ENCODE measurements around the gene MINDY1. TPM values are rescaled to one million over a fixed set of nuclear protein-coding genes. Genes with fewer than 3 reads are reported as not detected.

MINDY1 gene
- polyA plus RNA-seq, 2 donors: 17.2 to 21.3 TPM

- Histone ChIP-seq H3K9me3 (ENCODE audit: control insufficient read depth in 2 of 2, insufficient read depth in 1 of 2, low read depth in 1 of 2, low read length in 1 of 2) (no peaks in the 10 kb centered on the region), H3K27ac (ENCODE audit: low read depth in 2 of 2, low read length in 1 of 2) (peak overlapping the region; percentile 44 to 63), H3K27me3 (ENCODE audit: control insufficient read depth in 1 of 2, insufficient read depth in 2 of 2, low read length in 2 of 2) (no peaks in the 10 kb centered on the region), H3K36me3 (ENCODE audit: control insufficient read depth in 2 of 2, insufficient read depth in 2 of 2, low read length in 1 of 2) (peaks cover 13 to 19% of the 10 kb centered on the region in 2 donors), H3K4me1 (ENCODE audit: control insufficient read depth in 2 of 2, insufficient read depth in 2 of 2, low read length in 1 of 2) (peaks cover 17 to 20% of the 10 kb centered on the region in 2 donors), H3K4me3 (ENCODE audit: low read depth in 1 of 2, low read length in 2 of 2) (no peak overlapping the region)
- WGBS, 2 donors: 68 to 78% methylated on average over 6 of the region's 6 CpGs
These were observed 34.9 kb downstream of the MINDY1 start for GRCh38 chr1:150971583-150972416.

- H3K9me3 ChIP-seq (ENCODE audit: control insufficient read depth in 2 of 2, insufficient read depth in 1 of 2, low read depth in 1 of 2, low read length in 1 of 2): no peaks in the 10 kb centered on the region
- 52 to 66% methylated on average over 11 of the region's 11 CpGs for WGBS, 2 donors
- peaks cover 17 to 20% of the 10 kb centered on the region in 2 donors for H3K4me1 ChIP-seq (ENCODE audit: control insufficient read depth in 2 of 2, insufficient read depth in 2 of 2, low read length in 1 of 2)
- H3K27ac ChIP-seq (ENCODE audit: low read depth in 2 of 2, low read length in 1 of 2): peak overlapping the region; percentile 63 to 64
- no peaks in the 10 kb centered on the region for H3K27me3 ChIP-seq (ENCODE audit: control insufficient read depth in 1 of 2, insufficient read depth in 2 of 2, low read length in 2 of 2)
- H3K36me3 ChIP-seq (ENCODE audit: control insufficient read depth in 2 of 2, insufficient read depth in 2 of 2, low read length in 1 of 2): peaks cover 21 to 27% of the 10 kb centered on the region in 2 donors
- no peak overlapping the region for H3K4me3 ChIP-seq (ENCODE audit: low read depth in 1 of 2, low read length in 2 of 2)
These were observed 35.7 kb downstream of the MINDY1 start for GRCh38 chr1:150970808-150971582.

GRCh38 chr1:150969626-150970025, 37.1 kb downstream of the MINDY1 start:
- H3K36me3 ChIP-seq (ENCODE audit: control insufficient read depth in 2 of 2, insufficient read depth in 2 of 2, low read length in 1 of 2): peaks cover 26 to 36% of the 10 kb centered on the region in 2 donors
- no peak overlapping the region for H3K4me3 ChIP-seq (ENCODE audit: low read depth in 1 of 2, low read length in 2 of 2)
- H3K4me1 ChIP-seq (ENCODE audit: control insufficient read depth in 2 of 2, insufficient read depth in 2 of 2, low read length in 1 of 2): peaks cover 17 to 20% of the 10 kb centered on the region in 2 donors
- H3K27ac ChIP-seq (ENCODE audit: low read depth in 2 of 2, low read length in 1 of 2): no peak overlapping the region
- WGBS, 2 donors: 80 to 83% methylated on average over 3 of the region's 3 CpGs
- H3K27me3 ChIP-seq (ENCODE audit: control insufficient read depth in 1 of 2, insufficient read depth in 2 of 2, low read length in 2 of 2): no peaks in the 10 kb centered on the region
- H3K9me3 ChIP-seq (ENCODE audit: control insufficient read depth in 2 of 2, insufficient read depth in 1 of 2, low read depth in 1 of 2, low read length in 1 of 2): no peaks in the 10 kb centered on the region

- no peak overlapping the region for H3K27ac ChIP-seq (ENCODE audit: low read depth in 2 of 2, low read length in 1 of 2)
- H3K4me3 ChIP-seq (ENCODE audit: low read depth in 1 of 2, low read length in 2 of 2): no peak overlapping the region
- H3K36me3 ChIP-seq (ENCODE audit: control insufficient read depth in 2 of 2, insufficient read depth in 2 of 2, low read length in 1 of 2): peaks cover 26 to 43% of the 10 kb centered on the region in 2 donors
- H3K27me3 ChIP-seq (ENCODE audit: control insufficient read depth in 1 of 2, insufficient read depth in 2 of 2, low read length in 2 of 2): no peaks in the 10 kb centered on the region
- no peaks in the 10 kb centered on the region for H3K9me3 ChIP-seq (ENCODE audit: control insufficient read depth in 2 of 2, insufficient read depth in 1 of 2, low read depth in 1 of 2, low read length in 1 of 2)
- WGBS, 2 donors: 94 to 95% methylated on average over 4 of the region's 4 CpGs
- peaks cover 16 to 17% of the 10 kb centered on the region in 2 donors for H3K4me1 ChIP-seq (ENCODE audit: control insufficient read depth in 2 of 2, insufficient read depth in 2 of 2, low read length in 1 of 2)
These were observed 38.2 kb downstream of the MINDY1 start for GRCh38 chr1:150968491-150968890.

- Histone ChIP-seq H3K27me3 (ENCODE audit: control insufficient read depth in 1 of 2, insufficient read depth in 2 of 2, low read length in 2 of 2) (no peaks in the 10 kb centered on the region), H3K4me3 (ENCODE audit: low read depth in 1 of 2, low read length in 2 of 2) (no peak overlapping the region), H3K9me3 (ENCODE audit: control insufficient read depth in 2 of 2, insufficient read depth in 1 of 2, low read depth in 1 of 2, low read length in 1 of 2) (no peaks in the 10 kb centered on the region), H3K4me1 (ENCODE audit: control insufficient read depth in 2 of 2, insufficient read depth in 2 of 2, low read length in 1 of 2) (peaks cover 10 to 12% of the 10 kb centered on the region in 2 donors), H3K36me3 (ENCODE audit: control insufficient read depth in 2 of 2, insufficient read depth in 2 of 2, low read length in 1 of 2) (peaks cover 26 to 45% of the 10 kb centered on the region in 2 donors), H3K27ac (ENCODE audit: low read depth in 2 of 2, low read length in 1 of 2) (no peak overlapping the region)
- 97% methylated on average over 13 of the region's 13 CpGs for WGBS, 2 donors
These were observed 38.8 kb downstream of the MINDY1 start for GRCh38 chr1:150967936-150968335.

GRCh38 chr1:150966011-150966410, 40.7 kb downstream of the MINDY1 start:
- Histone ChIP-seq H3K36me3 (ENCODE audit: control insufficient read depth in 2 of 2, insufficient read depth in 2 of 2, low read length in 1 of 2) (peaks cover 28 to 50% of the 10 kb centered on the region in 2 donors), H3K9me3 (ENCODE audit: control insufficient read depth in 2 of 2, insufficient read depth in 1 of 2, low read depth in 1 of 2, low read length in 1 of 2) (no peaks in the 10 kb centered on the region), H3K27me3 (ENCODE audit: control insufficient read depth in 1 of 2, insufficient read depth in 2 of 2, low read length in 2 of 2) (no peaks in the 10 kb centered on the region), H3K27ac (ENCODE audit: low read depth in 2 of 2, low read length in 1 of 2) (no peak overlapping the region), H3K4me3 (ENCODE audit: low read depth in 1 of 2, low read length in 2 of 2) (no peak overlapping the region), H3K4me1 (ENCODE audit: control insufficient read depth in 2 of 2, insufficient read depth in 2 of 2, low read length in 1 of 2) (peaks cover 0 to 4% of the 10 kb centered on the region in 2 donors)
- WGBS, 2 donors: 71 to 77% methylated on average over 6 of the region's 6 CpGs

- H3K27me3 ChIP-seq (ENCODE audit: control insufficient read depth in 1 of 2, insufficient read depth in 2 of 2, low read length in 2 of 2): no peaks in the 10 kb centered on the region
- no peak overlapping the region for H3K27ac ChIP-seq (ENCODE audit: low read depth in 2 of 2, low read length in 1 of 2)
- H3K4me1 ChIP-seq (ENCODE audit: control insufficient read depth in 2 of 2, insufficient read depth in 2 of 2, low read length in 1 of 2): no peaks in the 10 kb centered on the region
- no peaks in the 10 kb centered on the region for H3K9me3 ChIP-seq (ENCODE audit: control insufficient read depth in 2 of 2, insufficient read depth in 1 of 2, low read depth in 1 of 2, low read length in 1 of 2)
- no peak overlapping the region for H3K4me3 ChIP-seq (ENCODE audit: low read depth in 1 of 2, low read length in 2 of 2)
- WGBS, 2 donors: 84 to 87% methylated on average over 4 of the region's 4 CpGs
- peaks cover 31 to 54% of the 10 kb centered on the region in 2 donors for H3K36me3 ChIP-seq (ENCODE audit: control insufficient read depth in 2 of 2, insufficient read depth in 2 of 2, low read length in 1 of 2)
These were observed 41.1 kb downstream of the MINDY1 start for GRCh38 chr1:150965605-150966004.

- no peak overlapping the region for H3K27ac ChIP-seq (ENCODE audit: low read depth in 2 of 2, low read length in 1 of 2)
- 77 to 88% methylated on average over 5 of the region's 5 CpGs for WGBS, 2 donors
- H3K4me3 ChIP-seq (ENCODE audit: low read depth in 1 of 2, low read length in 2 of 2): no peak overlapping the region
- H3K36me3 ChIP-seq (ENCODE audit: control insufficient read depth in 2 of 2, insufficient read depth in 2 of 2, low read length in 1 of 2): peaks cover 33 to 61% of the 10 kb centered on the region in 2 donors
- H3K27me3 ChIP-seq (ENCODE audit: control insufficient read depth in 1 of 2, insufficient read depth in 2 of 2, low read length in 2 of 2): no peaks in the 10 kb centered on the region
- no peaks in the 10 kb centered on the region for H3K4me1 ChIP-seq (ENCODE audit: control insufficient read depth in 2 of 2, insufficient read depth in 2 of 2, low read length in 1 of 2)
- H3K9me3 ChIP-seq (ENCODE audit: control insufficient read depth in 2 of 2, insufficient read depth in 1 of 2, low read depth in 1 of 2, low read length in 1 of 2): no peaks in the 10 kb centered on the region
These were observed 42.6 kb downstream of the MINDY1 start for GRCh38 chr1:150964164-150964489.

GRCh38 chr1:150963321-150964163, 43.2 kb downstream of the MINDY1 start:
- 87 to 91% methylated on average over 10 of the region's 10 CpGs for WGBS, 2 donors
- no peaks in the 10 kb centered on the region for H3K27me3 ChIP-seq (ENCODE audit: control insufficient read depth in 1 of 2, insufficient read depth in 2 of 2, low read length in 2 of 2)
- peaks cover 33 to 59% of the 10 kb centered on the region in 2 donors for H3K36me3 ChIP-seq (ENCODE audit: control insufficient read depth in 2 of 2, insufficient read depth in 2 of 2, low read length in 1 of 2)

More at GRCh38 chr1:150963321-150964163, 43.2 kb downstream of the MINDY1 start:
- Histone ChIP-seq H3K9me3 (ENCODE audit: control insufficient read depth in 2 of 2, insufficient read depth in 1 of 2, low read depth in 1 of 2, low read length in 1 of 2) (no peaks in the 10 kb centered on the region), H3K4me1 (ENCODE audit: control insufficient read depth in 2 of 2, insufficient read depth in 2 of 2, low read length in 1 of 2) (no peaks in the 10 kb centered on the region), H3K27ac (ENCODE audit: low read depth in 2 of 2, low read length in 1 of 2) (no peak overlapping the region), H3K4me3 (ENCODE audit: low read depth in 1 of 2, low read length in 2 of 2) (no peak overlapping the region)
